GM18907 (cell line): ENCODE results near the gene CNST.
"Not testable (repeated sequence)": the region's sequence is repeated elsewhere in the genome, so short reads cannot be mapped to it uniquely, and the experiment has no call there.

ENCODE experiments used
- ATAC-seq: cut with Tn5 transposase; IDR thresholded peaks from one replicate; pipeline ENCODE4 v1.9.1; 2021; ENCODE audit warnings: mild to moderate bottlenecking, moderate library complexity; ENCODE audit not compliant: unreplicated experiment

Gene CNST

DNA sequence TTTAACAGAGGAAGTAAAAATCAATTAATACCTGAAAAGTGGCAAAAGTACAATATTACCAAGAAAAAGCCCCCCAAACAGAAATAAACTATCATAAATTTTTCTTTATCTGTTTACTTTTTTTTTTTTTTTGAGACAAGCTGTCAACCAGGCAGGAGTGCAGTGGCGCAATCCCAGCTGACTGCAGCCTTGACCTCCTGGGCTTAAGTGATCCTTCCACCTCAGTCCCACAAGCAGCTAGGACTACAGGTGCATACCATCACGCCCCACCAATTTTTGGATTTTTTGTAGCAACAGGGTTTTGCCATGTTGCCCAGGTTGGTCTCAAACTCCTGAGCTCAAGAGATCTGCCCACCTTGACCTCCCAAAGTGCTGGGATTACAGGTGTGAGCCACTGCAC is 8.2 kb upstream of the CNST start:
- ATAC-seq, result no peak

GRCh38 chr1:246559310-246559709 is 6.9 kb upstream of the CNST start:
- ATAC-seq, result no peak

DNA sequence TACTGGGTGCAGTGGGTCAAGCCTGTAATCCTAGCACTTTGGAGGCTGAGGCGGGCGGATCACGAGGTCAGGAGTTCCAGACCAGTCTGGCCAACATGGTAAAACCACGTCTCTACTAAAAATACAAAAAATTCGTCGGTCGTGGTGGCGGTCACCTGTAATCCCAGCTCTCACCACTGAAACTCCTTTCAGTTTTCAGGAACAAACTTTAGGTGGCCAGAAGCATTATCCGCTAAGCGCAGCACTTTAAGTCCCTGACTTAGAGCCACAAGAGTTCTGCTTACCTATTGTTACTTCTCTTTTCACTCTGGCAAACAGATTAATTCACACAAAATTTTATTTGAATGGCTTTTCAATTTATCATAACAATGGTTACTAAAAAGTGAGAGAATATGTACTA is 5.4 kb upstream of the CNST start:
- not testable (repeated sequence) for ATAC-seq

- ATAC-seq, result no peak
Measured at GRCh38 chr1:246564839-246565750, 1.2 kb upstream of the CNST start.

DNA sequence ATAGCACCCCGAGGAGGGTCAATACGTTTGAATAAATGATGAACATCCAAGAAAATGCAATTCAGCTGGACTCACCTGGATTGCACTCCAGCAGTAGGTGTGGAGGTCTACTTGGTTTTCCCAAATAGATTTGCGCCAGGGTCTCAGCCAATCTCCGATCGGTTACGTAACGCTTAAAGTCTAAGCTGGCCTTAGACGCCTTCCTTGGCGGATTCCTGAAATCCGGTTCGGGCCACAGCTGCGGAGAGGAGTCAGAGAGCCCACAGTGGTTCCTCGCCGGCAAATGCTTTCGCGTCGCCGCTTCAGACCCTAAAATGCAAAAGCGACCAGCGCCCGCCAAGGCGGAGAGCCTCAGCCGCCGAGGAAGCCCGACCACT is 517 bp upstream of the CNST start:
- ATAC-seq, result no peak

DNA sequence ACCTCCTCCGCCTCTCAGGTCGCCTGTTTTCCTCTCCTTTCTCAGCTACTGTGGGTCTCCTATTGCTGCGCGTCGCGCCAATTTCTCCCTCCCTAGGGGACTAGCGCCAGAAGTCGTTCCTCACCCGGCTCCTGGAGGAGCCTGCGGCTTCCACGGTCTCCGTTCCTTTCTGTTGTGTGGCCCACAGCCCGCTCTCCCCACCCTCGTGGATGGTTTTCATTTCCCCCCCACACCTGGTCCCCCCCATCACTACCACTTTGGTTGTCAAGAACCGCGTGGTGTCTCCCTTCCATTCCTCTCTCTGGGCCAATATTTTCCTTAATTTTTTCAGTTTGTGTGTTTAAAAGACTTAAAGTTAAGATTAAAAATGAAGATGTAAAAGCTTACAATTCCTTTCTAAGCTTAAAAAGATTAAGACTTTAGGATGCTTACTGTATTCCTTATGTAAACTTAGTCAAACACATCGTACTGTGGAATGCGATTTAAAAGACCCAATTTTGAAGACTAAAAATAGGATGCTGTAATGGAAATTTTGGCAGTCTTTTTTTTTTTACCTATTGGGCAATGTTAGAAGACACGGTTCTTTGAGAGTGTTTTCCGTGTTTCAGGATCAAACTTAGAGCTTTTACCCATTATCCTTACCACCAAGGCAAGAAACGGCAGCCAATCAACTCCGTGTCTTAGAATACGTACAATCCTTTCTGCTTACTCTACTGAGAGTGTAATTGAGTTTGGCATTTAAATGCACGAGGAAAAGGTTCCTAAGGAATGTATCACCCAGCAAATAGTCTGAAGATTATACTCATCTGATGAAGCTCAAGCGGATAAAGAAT is 773 bp downstream of the CNST start:
- ATAC-seq, result peak; percentile 26

DNA sequence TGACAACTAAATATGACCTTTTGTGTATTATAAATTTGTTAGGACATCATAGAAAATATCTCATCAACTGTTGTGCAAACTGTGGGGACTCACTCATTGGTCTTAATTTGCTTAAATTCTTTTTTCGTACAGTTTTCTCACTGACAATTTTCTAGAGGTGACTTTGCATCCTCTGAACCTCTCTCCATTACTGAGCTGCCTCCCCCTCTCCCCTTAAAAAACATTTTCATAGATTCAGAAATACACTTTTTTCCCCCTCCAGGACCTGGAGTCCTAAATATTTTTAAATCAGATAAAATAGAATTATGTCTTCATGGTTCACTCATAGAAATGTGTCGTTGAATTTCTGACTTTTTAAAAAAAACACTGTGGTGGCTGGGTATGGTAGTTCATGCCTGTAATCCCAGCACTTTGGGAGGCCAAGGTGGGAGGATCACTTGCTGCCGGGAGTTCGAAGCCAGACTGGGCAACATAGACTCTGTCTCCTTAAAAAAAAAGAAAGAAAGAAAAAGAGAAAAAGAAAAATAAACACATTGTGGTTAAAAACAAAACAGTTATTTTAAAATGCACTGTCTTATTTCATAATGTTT is 1.5 kb downstream of the CNST start:
- ATAC-seq, result no peak

- no peak for ATAC-seq
Measured at GRCh38 chr1:246569248-246570238, 3.3 kb downstream of the CNST start.

DNA sequence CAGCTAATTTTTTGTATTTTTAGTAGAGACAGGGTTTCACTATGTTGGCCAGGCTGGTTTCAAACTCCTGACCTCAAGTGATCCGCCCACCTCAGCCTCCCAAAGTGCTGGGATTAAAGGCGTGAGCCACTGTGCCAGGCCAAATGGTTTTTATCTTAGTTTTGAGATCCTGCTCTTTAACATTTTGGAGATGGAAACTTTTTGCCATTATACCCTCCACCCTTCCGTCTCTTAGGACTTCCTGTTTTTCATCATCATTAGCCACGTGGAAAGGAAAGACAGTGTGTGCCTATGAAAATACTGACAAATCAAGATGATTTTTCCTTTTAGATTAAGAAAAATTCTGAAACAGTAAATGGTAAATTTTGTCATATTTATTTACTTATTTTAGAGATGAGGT is 5.1 kb downstream of the CNST start:
- not testable (repeated sequence) for ATAC-seq

- no peak for ATAC-seq
Measured at GRCh38 chr1:246571953-246572352, 5.7 kb downstream of the CNST start.

- no peak for ATAC-seq
Measured at GRCh38 chr1:246572785-246573184, 6.5 kb downstream of the CNST start.

DNA sequence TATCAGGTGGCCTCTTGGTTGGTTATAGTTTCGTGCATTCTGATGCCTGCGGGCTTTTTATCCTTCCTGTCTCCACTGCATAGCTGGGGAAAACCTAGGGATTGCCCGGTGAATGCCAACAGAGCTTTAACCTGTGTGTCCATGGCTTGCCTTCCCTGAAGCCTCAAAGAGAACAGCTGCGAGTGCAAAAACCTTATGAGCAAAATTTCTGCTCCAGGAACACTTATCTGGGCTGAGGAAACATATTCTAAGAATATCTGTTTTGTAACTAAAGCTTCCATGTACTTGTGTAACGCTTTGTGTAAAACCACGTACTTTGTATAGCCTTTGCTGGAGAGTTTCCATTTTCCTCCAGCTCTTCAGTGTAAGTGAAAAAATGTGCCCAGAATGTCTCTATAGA is 7.2 kb downstream of the CNST start:
- no peak for ATAC-seq

- ATAC-seq, result no peak
Measured at GRCh38 chr1:246576709-246577032, 10.4 kb downstream of the CNST start.

DNA sequence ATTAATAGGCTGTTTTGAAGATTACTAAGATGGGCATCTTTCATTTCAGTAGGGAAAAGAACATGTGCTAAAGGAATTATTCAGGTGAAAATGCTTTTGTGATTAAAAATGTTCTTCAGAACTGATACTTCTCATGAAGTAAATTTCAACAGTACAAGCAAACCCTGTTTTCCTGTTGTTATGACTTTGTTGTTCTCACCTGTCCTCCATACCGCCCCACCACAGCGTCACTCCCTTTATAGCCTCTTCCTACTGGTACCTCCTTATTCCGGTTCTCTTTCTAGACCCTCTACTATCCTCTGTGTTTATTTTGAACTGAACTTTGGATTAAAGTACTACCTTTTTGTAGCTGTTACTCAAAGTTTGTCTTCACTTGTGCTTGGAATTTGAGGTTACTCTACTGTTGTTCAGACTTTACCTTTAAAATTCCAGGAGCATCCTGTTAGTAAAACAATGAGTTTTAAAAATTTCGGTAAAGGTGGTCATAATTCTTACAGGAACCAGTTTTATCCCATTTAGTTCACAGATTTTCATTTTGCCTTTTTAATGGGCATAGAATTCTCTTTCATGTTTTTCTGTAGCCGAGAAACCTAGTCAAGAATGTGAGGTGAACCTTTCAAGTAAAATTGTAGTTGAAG is 10.9 kb downstream of the CNST start:
- ATAC-seq, result no peak

- ATAC-seq, result no peak
Measured at GRCh38 chr1:246577720-246578106, 11.5 kb downstream of the CNST start.

GRCh38 chr1:246579818-246580217 is 13.6 kb downstream of the CNST start:
- peak; percentile 62 for ATAC-seq

DNA sequence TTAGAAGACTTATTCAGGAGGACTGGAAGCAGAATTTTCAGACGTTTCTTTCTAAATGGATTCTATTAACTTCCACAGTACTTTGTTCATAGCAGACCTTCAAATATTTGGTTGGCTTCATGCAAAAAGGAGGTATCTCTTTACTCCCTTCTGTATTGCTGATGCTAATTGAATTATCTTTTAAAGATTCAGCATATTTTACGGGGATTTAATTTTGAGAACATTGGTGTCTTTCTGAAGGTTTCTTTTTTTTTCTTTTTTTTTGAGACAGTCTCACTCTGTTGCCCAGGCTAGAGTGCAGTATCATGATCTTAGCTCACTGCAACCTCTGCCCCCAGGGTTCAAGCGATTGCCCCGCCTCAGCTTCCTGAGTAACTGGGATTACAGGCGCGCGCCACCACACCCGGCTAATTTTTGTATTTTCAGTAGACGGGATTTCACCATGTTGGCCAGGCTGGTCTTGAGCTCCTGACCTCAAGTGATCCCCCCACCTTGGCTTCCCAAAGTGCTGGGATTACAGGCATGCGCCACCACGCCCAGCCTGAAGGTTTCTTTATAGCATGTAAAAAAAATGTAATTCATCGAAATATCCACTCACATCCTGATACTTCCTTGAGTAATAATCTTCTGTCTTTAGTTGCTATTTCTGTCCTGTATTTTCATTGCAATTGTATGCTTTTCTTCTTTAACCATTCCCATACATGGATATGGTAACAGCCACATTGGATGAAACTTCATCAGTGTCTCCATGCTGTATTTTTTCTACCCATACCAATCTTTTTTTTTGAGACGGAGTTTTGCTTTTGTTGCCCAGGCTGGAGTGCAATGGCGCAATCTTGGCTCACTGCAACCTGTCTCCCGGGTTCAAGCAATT is 14.5 kb downstream of the CNST start:
- no peak for ATAC-seq

DNA sequence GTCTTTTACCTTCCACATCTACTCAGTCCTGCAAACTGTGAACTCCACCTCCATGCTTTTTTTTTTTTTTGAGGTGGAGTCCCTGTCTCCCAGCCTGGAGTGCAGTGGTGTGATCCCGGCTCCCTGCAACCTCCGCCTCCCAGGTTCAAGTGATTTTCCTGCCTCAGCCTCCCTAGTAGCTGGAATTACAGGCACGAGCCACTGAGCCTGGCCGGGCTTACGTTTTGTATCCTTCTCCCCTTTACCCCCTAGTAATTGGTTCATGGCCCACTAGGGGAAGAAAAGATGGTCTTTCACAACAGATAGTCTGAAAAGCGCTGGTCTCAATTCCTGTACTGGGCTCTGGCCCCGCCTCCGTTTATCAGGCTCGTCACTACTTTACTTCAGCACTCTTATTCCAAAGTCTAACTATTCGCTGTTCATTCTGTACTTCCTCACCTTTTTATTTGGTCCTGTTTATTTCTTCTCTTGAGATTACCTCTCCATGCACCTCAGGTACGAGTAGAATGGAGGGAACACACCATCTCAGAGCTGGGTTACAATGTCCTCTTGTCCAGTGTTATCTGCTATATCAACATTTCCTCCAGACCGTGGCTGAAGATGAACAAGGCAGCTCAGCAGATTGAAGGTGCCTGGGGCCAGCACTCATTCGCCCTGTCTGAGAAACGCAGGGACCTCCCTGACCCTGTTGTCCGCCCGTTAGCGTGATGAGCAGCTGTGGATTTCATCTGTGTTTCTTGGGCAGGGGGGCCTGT is 16.2 kb downstream of the CNST start:
- ATAC-seq, result no peak
